SKM-1 treated with dmso at 0.1 percent for 144 hours (cell line): ENCODE results near the gene PTPN3.
A peak's percentile ranks its signal among the peaks of the same experiment; 100 is the strongest.
"Not testable (repeated sequence)": the region's sequence is repeated elsewhere in the genome, so short reads cannot be mapped to it uniquely, and the experiment has no call there.

Experiments used
- DNase-seq: peaks from one replicate; lab custom pipeline; 2025; ENCODE audit not compliant: unreplicated experiment; lab: John Stamatoyannopoulos, UW

The PTPN3 gene

GRCh38 chr9:109498195-109499092 is at the start of gene PTPN3:
TSS of gene PTPN3 (minus strand) at chr9:109498307. CDS start at chr9:109463434, 34,873 bp downstream.
- no peak for DNase-seq

- DNase-seq, result not testable (repeated sequence)
Measured at GRCh38 chr9:109544954-109545353, 46.8 kb upstream of the PTPN3 start.

- DNase-seq, result no peak
Measured at GRCh38 chr9:109542922-109543321, 44.8 kb upstream of the PTPN3 start.

GRCh38 chr9:109538346-109538745 is 40.2 kb upstream of the PTPN3 start:
- DNase-seq, result no peak

- DNase-seq, result no peak
Measured at GRCh38 chr9:109537288-109537687, 39.2 kb upstream of the PTPN3 start.

GRCh38 chr9:109536859-109537258 is 38.8 kb upstream of the PTPN3 start:
- DNase-seq, result no peak

- DNase-seq, result no peak
Measured at GRCh38 chr9:109535365-109535764, 37.3 kb upstream of the PTPN3 start.

- no peak for DNase-seq
Measured at GRCh38 chr9:109534151-109534550, 36.0 kb upstream of the PTPN3 start.

- DNase-seq, result not testable (repeated sequence)
Measured at GRCh38 chr9:109532652-109533051, 34.5 kb upstream of the PTPN3 start.

GRCh38 chr9:109522106-109522505 is 24.0 kb upstream of the PTPN3 start:
- DNase-seq, result no peak

GRCh38 chr9:109520475-109521132 is 22.5 kb upstream of the PTPN3 start:
- DNase-seq, result peak; percentile 7

GRCh38 chr9:109519366-109519765 is 21.3 kb upstream of the PTPN3 start:
- peak; percentile 35 for DNase-seq

GRCh38 chr9:109518621-109519335 is 20.7 kb upstream of the PTPN3 start:
- peak; percentile 20 for DNase-seq

GRCh38 chr9:109517901-109518377 is 19.8 kb upstream of the PTPN3 start:
- no peak for DNase-seq

- no peak for DNase-seq
Measured at GRCh38 chr9:109513871-109514270, 15.8 kb upstream of the PTPN3 start.

GRCh38 chr9:109512170-109512756 is 14.2 kb upstream of the PTPN3 start:
- DNase-seq, result no peak

GRCh38 chr9:109510506-109510905 is 12.4 kb upstream of the PTPN3 start:
- no peak for DNase-seq

GRCh38 chr9:109510042-109510441 is 11.9 kb upstream of the PTPN3 start:
- not testable (repeated sequence) for DNase-seq

- no peak for DNase-seq
Measured at GRCh38 chr9:109509611-109510010, 11.5 kb upstream of the PTPN3 start.

- DNase-seq, result no peak
Measured at GRCh38 chr9:109507421-109507838, 9.3 kb upstream of the PTPN3 start.

- no peak for DNase-seq
Measured at GRCh38 chr9:109506097-109506712, 8.1 kb upstream of the PTPN3 start.
